ENCODE data around the gene EEA1. TPM values are rescaled to one million over a fixed set of nuclear protein-coding genes. Genes with fewer than 3 reads are reported as not detected.

The EEA1 gene
- polyA plus RNA-seq, 1 donor from 2014 or later = 5.6 TPM

DNA sequence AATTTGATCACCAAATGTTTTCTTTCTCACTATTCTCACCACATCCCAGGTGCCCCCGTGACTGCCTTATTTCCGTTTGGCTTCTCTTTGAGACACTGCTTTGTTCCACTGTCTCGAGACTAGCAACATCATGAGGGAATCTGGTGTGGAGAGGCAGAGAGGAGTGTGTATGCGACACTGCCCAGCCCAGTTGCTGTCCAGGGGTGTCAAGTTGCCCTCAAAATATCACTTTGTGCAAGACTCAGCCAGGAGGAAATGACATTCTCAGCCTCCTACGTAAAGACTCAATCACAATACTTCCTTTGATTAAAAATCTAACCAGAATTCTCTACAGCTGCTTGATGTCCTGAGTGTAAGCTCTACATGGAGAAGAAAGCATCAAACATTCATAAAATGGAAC is 48.2 kb upstream of the EEA1 start:
- H2AFZ ChIP-seq (ENCODE audit: low read depth, low read length) = no peak overlapping the region
- no peaks in the 10 kb centered on the region for H3F3A ChIP-seq (ENCODE audit: insufficient read depth, low read length, poor library complexity, severe bottlenecking)
- no peaks in the 10 kb centered on the region for H3K9me2 ChIP-seq (ENCODE audit: insufficient read depth, low read length)
- H3K4me3 ChIP-seq (ENCODE audit: low read length) = no peak overlapping the region
- no peak overlapping the region for H3K4me2 ChIP-seq (ENCODE audit: low read length)
- H3K27me3 ChIP-seq (ENCODE audit: insufficient read depth, low read depth, low read length) = no peaks in the 10 kb centered on the region
- H3K79me2 ChIP-seq (replicated peaks; ENCODE audit: insufficient read depth, low read length) = no peaks in the 10 kb centered on the region
- no peak for TF ChIP-seq MXI1 (conservative IDR thresholded peaks at IDR 0.05; ENCODE audit: poor library complexity, severe bottlenecking)
- H3K27ac ChIP-seq (ENCODE audit: low read length) = no peak overlapping the region
- peaks cover 6% of the 10 kb centered on the region for H3K9me3 ChIP-seq (ENCODE audit: low read length)
- no peak overlapping the region for H3K9ac ChIP-seq (ENCODE audit: low read length)
- H4K20me1 ChIP-seq (ENCODE audit: insufficient read depth) = no peaks in the 10 kb centered on the region
- H3K36me3 ChIP-seq (ENCODE audit: insufficient read depth, low read length) = no peaks in the 10 kb centered on the region

DNA sequence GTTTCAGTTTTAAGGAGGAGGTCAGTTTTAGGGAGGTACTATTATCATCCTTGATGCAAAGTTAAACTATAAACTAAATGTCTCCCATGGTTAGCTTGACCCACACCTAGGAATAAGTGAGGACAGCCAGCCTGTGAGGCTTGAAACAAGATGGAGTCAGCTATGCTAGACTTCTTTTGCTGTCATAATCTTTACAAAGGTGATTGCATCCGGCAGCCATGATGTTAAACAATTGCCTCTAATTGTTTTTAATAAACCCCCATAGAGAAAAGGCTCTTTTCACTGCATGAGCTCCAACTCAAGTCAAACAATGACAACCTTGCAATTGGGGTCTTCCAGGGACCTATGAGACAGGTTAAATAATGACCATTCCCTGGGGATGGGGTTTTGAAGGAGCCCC is 45.7 kb upstream of the EEA1 start:
- TF ChIP-seq EP300 (conservative IDR thresholded peaks at IDR 0.05; ENCODE audit: poor library complexity, severe bottlenecking) = no peak
- no peak for TF ChIP-seq MXI1 (conservative IDR thresholded peaks at IDR 0.05; ENCODE audit: poor library complexity, severe bottlenecking)
- TF ChIP-seq, protein P1, sequence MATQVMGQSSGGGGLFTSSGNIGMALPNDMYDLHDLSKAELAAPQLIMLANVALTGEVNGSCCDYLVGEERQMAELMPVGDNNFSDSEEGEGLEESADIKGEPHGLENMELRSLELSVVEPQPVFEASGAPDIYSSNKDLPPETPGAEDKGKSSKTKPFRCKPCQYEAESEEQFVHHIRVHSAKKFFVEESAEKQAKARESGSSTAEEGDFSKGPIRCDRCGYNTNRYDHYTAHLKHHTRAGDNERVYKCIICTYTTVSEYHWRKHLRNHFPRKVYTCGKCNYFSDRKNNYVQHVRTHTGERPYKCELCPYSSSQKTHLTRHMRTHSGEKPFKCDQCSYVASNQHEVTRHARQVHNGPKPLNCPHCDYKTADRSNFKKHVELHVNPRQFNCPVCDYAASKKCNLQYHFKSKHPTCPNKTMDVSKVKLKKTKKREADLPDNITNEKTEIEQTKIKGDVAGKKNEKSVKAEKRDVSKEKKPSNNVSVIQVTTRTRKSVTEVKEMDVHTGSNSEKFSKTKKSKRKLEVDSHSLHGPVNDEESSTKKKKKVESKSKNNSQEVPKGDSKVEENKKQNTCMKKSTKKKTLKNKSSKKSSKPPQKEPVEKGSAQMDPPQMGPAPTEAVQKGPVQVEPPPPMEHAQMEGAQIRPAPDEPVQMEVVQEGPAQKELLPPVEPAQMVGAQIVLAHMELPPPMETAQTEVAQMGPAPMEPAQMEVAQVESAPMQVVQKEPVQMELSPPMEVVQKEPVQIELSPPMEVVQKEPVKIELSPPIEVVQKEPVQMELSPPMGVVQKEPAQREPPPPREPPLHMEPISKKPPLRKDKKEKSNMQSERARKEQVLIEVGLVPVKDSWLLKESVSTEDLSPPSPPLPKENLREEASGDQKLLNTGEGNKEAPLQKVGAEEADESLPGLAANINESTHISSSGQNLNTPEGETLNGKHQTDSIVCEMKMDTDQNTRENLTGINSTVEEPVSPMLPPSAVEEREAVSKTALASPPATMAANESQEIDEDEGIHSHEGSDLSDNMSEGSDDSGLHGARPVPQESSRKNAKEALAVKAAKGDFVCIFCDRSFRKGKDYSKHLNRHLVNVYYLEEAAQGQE (IDR thresholded peaks at IDR 0.05; ENCODE audit: borderline replicate concordance) = no peak
- TF ChIP-seq POLR2AphosphoS5 (IDR thresholded peaks at IDR 0.05) = no peak
- TF ChIP-seq EZH2 (IDR thresholded peaks at IDR 0.05; ENCODE audit: borderline replicate concordance, insufficient read depth, low read length, poor library complexity, severe bottlenecking) = no peak
- TF ChIP-seq, protein P2, sequence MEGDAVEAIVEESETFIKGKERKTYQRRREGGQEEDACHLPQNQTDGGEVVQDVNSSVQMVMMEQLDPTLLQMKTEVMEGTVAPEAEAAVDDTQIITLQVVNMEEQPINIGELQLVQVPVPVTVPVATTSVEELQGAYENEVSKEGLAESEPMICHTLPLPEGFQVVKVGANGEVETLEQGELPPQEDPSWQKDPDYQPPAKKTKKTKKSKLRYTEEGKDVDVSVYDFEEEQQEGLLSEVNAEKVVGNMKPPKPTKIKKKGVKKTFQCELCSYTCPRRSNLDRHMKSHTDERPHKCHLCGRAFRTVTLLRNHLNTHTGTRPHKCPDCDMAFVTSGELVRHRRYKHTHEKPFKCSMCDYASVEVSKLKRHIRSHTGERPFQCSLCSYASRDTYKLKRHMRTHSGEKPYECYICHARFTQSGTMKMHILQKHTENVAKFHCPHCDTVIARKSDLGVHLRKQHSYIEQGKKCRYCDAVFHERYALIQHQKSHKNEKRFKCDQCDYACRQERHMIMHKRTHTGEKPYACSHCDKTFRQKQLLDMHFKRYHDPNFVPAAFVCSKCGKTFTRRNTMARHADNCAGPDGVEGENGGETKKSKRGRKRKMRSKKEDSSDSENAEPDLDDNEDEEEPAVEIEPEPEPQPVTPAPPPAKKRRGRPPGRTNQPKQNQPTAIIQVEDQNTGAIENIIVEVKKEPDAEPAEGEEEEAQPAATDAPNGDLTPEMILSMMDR (IDR thresholded peaks at IDR 0.05; ENCODE audit: poor library complexity, severe bottlenecking) = no peak
- TF ChIP-seq RAD21 (conservative IDR thresholded peaks at IDR 0.05) = no peak
- no peak for TF ChIP-seq SMC3 (conservative IDR thresholded peaks at IDR 0.05; ENCODE audit: poor library complexity)
- TF ChIP-seq TAF1 (IDR thresholded peaks at IDR 0.05; ENCODE audit: low read depth) = no peak
- H3K9ac ChIP-seq (ENCODE audit: low read length) = no peak overlapping the region
- no peaks in the 10 kb centered on the region for H3K27me3 ChIP-seq (ENCODE audit: insufficient read depth, low read depth, low read length)
- peaks cover 6% of the 10 kb centered on the region for H3K9me3 ChIP-seq (ENCODE audit: low read length)
- no peaks in the 10 kb centered on the region for H3K9me2 ChIP-seq (ENCODE audit: insufficient read depth, low read length)
- H2AFZ ChIP-seq (ENCODE audit: low read depth, low read length) = no peak overlapping the region
- H3K36me3 ChIP-seq (ENCODE audit: insufficient read depth, low read length) = no peaks in the 10 kb centered on the region
- H4K20me1 ChIP-seq (ENCODE audit: insufficient read depth) = no peaks in the 10 kb centered on the region
- no peaks in the 10 kb centered on the region for H3F3A ChIP-seq (ENCODE audit: insufficient read depth, low read length, poor library complexity, severe bottlenecking)
- H3K4me2 ChIP-seq (ENCODE audit: low read length) = no peak overlapping the region
- H3K27ac ChIP-seq (ENCODE audit: low read length) = no peak overlapping the region
- H3K4me3 ChIP-seq (ENCODE audit: low read length) = no peak overlapping the region
- no peaks in the 10 kb centered on the region for H3K79me2 ChIP-seq (replicated peaks; ENCODE audit: insufficient read depth, low read length)

DNA sequence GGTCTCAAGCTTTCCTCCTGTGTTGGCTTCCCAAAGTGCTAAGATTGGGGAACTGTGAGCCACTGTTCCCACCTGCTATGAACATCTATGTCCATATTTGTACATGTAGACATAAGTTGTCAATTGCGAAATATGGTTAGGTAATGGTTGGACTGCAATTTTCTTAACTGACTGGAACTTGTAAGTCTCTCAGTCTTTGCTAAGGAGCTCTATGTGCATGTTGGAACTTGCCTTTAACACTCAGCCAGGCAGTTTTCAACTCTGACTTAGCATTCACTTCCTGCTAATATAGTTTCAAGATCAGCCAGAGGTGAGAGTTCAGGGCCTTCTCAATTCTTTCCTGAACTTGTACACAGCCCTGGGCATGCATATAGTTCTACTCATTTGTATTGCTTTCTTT is 44.5 kb upstream of the EEA1 start:
- no peaks in the 10 kb centered on the region for H3K79me2 ChIP-seq (replicated peaks; ENCODE audit: insufficient read depth, low read length)
- no peak overlapping the region for H2AFZ ChIP-seq (ENCODE audit: low read depth, low read length)
- no peaks in the 10 kb centered on the region for H4K20me1 ChIP-seq (ENCODE audit: insufficient read depth)
- no peaks in the 10 kb centered on the region for H3K9me2 ChIP-seq (ENCODE audit: insufficient read depth, low read length)
- no peak overlapping the region for H3K9ac ChIP-seq (ENCODE audit: low read length)
- H3K9me3 ChIP-seq (ENCODE audit: low read length) = peaks cover 6% of the 10 kb centered on the region
- no peak overlapping the region for H3K4me2 ChIP-seq (ENCODE audit: low read length)
- no peaks in the 10 kb centered on the region for H3K27me3 ChIP-seq (ENCODE audit: insufficient read depth, low read depth, low read length)
- TF ChIP-seq TAF1 (IDR thresholded peaks at IDR 0.05; ENCODE audit: low read depth) (no peak), EZH2 (IDR thresholded peaks at IDR 0.05; ENCODE audit: borderline replicate concordance, insufficient read depth, low read length, poor library complexity, severe bottlenecking) (no peak), POLR2AphosphoS5 (IDR thresholded peaks at IDR 0.05) (no peak)
- no peaks in the 10 kb centered on the region for H3F3A ChIP-seq (ENCODE audit: insufficient read depth, low read length, poor library complexity, severe bottlenecking)
- no peak overlapping the region for H3K27ac ChIP-seq (ENCODE audit: low read length)
- no peaks in the 10 kb centered on the region for H3K36me3 ChIP-seq (ENCODE audit: insufficient read depth, low read length)
- no peak overlapping the region for H3K4me3 ChIP-seq (ENCODE audit: low read length)

Measured in neural cell (in vitro differentiated cells).